BLaER1 (cell line): ENCODE data around the gene GALNT16.

Experiments
- H3K27ac ChIP-seq: shearing (Covaris generic); formaldehyde crosslinking; 2 replicates; pipeline ENCODE4 v1.8.1; 2022
- H3K27me3 ChIP-seq: shearing (Covaris generic); formaldehyde crosslinking; 2 replicates; pipeline ENCODE4 v1.8.1; 2022
- H3K36me3 ChIP-seq: shearing (Covaris generic); formaldehyde crosslinking; 2 replicates; pipeline ENCODE4 v1.8.1; 2022
- H3K4me1 ChIP-seq: shearing (Covaris generic); formaldehyde crosslinking; 2 replicates; pipeline ENCODE4 v1.8.1; 2022
- H3K4me2 ChIP-seq: shearing (Covaris generic); formaldehyde crosslinking; 2 replicates; pipeline ENCODE4 v1.8.1; 2022
- H3K4me3 ChIP-seq: shearing (Covaris generic); formaldehyde crosslinking; 2 replicates; pipeline ENCODE4 v1.8.1; 2022
- H3K9ac ChIP-seq: shearing (Covaris generic); formaldehyde crosslinking; 2 replicates; pipeline ENCODE4 v1.8.1; 2022
- H3K9me3 ChIP-seq: shearing (Covaris generic); formaldehyde crosslinking; 2 replicates; pipeline ENCODE4 v1.8.1; 2022
- H4K20me1 ChIP-seq: shearing (Covaris generic); formaldehyde crosslinking; 2 replicates; pipeline ENCODE4 v1.8.1; 2022
- Cebpa-rat ChIP-seq: shearing (Covaris generic); IDR thresholded peaks from 2 replicates; pipeline ENCODE4 v1.8.1; 2022

GALNT16 gene

GRCh38 chr14:69349091-69349777, 89.3 kb downstream of the GALNT16 start:
- TF ChIP-seq Cebpa-rat: no peak
- H3K27ac ChIP-seq: no peak overlapping the region
- no peak overlapping the region for H3K9ac ChIP-seq
- no peaks in the 10 kb centered on the region for H3K9me3 ChIP-seq
- H3K4me3 ChIP-seq: no peak overlapping the region
- no peaks in the 10 kb centered on the region for H3K27me3 ChIP-seq
- peaks cover 15% of the 10 kb centered on the region for H3K4me1 ChIP-seq
- H4K20me1 ChIP-seq: no peaks in the 10 kb centered on the region
- no peak overlapping the region for H3K4me2 ChIP-seq
- H3K36me3 ChIP-seq: no peaks in the 10 kb centered on the region

GRCh38 chr14:69350892-69351291, 90.9 kb downstream of the GALNT16 start:
- Histone ChIP-seq H3K4me2 (no peak overlapping the region), H3K9me3 (no peaks in the 10 kb centered on the region), H3K4me1 (peaks cover 19% of the 10 kb centered on the region), H4K20me1 (no peaks in the 10 kb centered on the region), H3K9ac (no peak overlapping the region), H3K36me3 (no peaks in the 10 kb centered on the region), H3K27me3 (no peaks in the 10 kb centered on the region), H3K4me3 (no peak overlapping the region), H3K27ac (no peak overlapping the region)
- no peak for TF ChIP-seq Cebpa-rat

DNA sequence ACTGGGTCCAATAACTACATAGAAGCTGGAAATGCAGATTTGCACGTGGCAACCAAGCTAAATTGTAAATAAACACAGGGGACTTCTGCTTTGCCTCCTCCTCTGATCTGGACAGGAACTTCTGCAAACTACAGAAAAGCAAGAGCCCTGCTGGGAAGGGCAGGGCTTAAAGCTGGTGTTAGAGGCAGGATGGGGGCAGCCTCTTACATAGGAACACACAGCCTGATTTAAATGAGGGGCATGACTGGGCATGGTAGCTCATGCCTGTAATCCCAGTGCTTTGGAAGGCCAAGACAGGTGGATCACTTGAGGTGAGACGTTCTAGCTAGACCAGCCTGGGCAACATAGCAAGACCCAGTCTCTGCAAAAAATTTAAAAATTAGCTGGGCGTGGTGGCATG, 91.4 kb downstream of the GALNT16 start:
- no peaks in the 10 kb centered on the region for H3K27me3 ChIP-seq
- H3K27ac ChIP-seq: no peak overlapping the region
- H3K4me2 ChIP-seq: no peak overlapping the region
- no peaks in the 10 kb centered on the region for H4K20me1 ChIP-seq
- H3K9ac ChIP-seq: no peak overlapping the region
- no peaks in the 10 kb centered on the region for H3K36me3 ChIP-seq
- peaks cover 19% of the 10 kb centered on the region for H3K4me1 ChIP-seq
- TF ChIP-seq Cebpa-rat: no peak
- no peak overlapping the region for H3K4me3 ChIP-seq
- H3K9me3 ChIP-seq: no peaks in the 10 kb centered on the region

GRCh38 chr14:69351911-69352310, 92.0 kb downstream of the GALNT16 start:
- H3K27ac ChIP-seq: no peak overlapping the region
- no peak overlapping the region for H3K4me2 ChIP-seq
- no peaks in the 10 kb centered on the region for H3K9me3 ChIP-seq
- H3K36me3 ChIP-seq: no peaks in the 10 kb centered on the region
- peaks cover 19% of the 10 kb centered on the region for H3K4me1 ChIP-seq
- H4K20me1 ChIP-seq: no peaks in the 10 kb centered on the region
- no peak overlapping the region for H3K9ac ChIP-seq
- no peak for TF ChIP-seq Cebpa-rat
- H3K4me3 ChIP-seq: no peak overlapping the region
- H3K27me3 ChIP-seq: no peaks in the 10 kb centered on the region

DNA sequence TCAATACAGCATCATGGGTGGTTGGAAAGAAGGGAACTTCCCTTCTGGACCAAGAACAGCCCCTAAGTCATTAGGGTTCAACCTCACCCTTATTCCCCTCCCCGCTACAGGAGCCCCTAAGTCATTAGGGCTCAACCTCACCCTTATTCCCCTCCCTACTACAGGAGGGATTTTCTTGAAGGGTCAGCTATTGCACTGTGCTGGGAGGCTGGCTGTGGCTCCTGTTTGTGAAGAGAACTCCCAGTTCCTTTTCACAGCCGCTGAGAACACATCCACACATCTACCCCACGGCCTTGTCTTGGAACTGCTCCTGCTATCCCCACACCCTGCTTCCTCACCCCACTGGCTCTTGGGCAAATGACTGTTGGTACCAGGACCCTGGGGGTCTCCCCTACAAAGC, 93.2 kb downstream of the GALNT16 start:
- Histone ChIP-seq H3K27me3 (no peaks in the 10 kb centered on the region), H4K20me1 (no peaks in the 10 kb centered on the region), H3K9me3 (no peaks in the 10 kb centered on the region), H3K4me2 (no peak overlapping the region), H3K9ac (no peak overlapping the region), H3K4me3 (no peak overlapping the region), H3K27ac (no peak overlapping the region), H3K4me1 (peaks cover 22% of the 10 kb centered on the region), H3K36me3 (no peaks in the 10 kb centered on the region)
- no peak for TF ChIP-seq Cebpa-rat

DNA sequence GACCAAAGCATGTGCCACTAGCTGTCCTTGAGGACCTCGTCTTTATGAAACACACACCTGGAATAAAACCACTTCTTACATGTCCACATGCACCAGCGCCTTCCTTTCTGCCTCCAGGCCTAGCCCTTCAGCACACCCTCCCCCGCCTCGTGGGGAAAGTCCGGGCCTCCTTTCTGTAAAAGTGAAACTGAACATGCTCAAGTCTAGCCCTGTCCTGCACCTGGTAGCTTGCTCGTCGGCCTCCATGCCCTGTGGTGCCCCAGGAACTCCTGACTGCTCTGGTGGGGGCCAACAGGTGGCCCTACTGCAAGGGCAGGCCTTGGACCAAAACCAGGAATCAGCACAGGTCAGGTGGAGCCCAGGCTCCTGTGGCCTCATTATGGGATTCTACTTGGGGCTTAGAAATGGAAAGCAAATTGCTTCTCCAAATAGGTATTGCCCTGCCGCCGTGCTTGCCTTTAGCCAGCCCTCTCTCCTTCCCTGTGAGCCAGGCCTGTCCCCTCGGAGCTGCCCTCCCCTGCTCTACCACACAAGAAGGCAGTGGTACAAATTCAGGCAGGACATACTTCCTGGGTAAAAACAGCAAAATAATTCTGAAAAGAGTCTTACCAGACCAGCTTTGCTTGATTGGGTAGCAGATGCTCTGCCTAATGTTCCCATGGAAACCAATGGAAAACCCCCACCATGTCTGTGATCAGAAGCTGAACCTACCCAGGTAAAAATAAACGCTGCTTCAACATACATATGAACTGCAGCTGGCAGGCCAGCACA, 94.6 kb downstream of the GALNT16 start:
- Histone ChIP-seq H3K27ac (peak overlapping the region; percentile 54), H4K20me1 (no peaks in the 10 kb centered on the region), H3K9ac (peak overlapping the region; percentile 11; the same call in 1 of the 2 replicates), H3K4me2 (peak overlapping the region; percentile 64), H3K27me3 (no peaks in the 10 kb centered on the region), H3K36me3 (no peaks in the 10 kb centered on the region), H3K4me3 (no peak overlapping the region), H3K4me1 (peaks cover 29% of the 10 kb centered on the region), H3K9me3 (no peaks in the 10 kb centered on the region)
- TF ChIP-seq Cebpa-rat: no peak

DNA sequence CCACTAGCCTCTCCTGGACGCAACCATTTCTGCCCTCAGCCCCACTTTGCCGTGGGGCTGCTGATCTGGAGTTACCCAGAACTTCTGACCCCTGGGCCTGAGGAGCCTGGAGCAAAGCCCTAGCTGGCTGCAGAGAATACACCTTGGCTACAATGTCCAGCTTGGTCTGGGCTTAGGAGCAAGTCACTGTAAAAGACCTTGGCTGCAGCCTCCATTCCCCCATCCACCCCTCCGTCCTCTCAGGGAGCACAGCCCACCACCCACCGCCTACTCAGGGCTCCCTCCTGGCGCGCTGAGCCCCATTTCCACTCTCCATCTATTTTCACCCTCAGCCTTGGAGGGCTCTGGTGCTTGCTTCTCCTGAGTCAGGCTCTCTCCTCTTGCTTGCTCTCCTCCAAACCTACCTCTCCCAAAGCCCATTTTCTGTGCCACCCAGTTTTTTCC, 95.2 kb downstream of the GALNT16 start:
- Histone ChIP-seq H3K4me1 (peaks cover 29% of the 10 kb centered on the region), H3K9me3 (no peaks in the 10 kb centered on the region), H3K4me3 (no peak overlapping the region), H3K36me3 (no peaks in the 10 kb centered on the region), H3K27ac (peak overlapping the region; percentile 54; the same call in 1 of the 2 replicates), H3K4me2 (peak overlapping the region; percentile 64; the same call in 1 of the 2 replicates), H4K20me1 (no peaks in the 10 kb centered on the region), H3K9ac (no peak overlapping the region), H3K27me3 (no peaks in the 10 kb centered on the region)
- no peak for TF ChIP-seq Cebpa-rat

DNA sequence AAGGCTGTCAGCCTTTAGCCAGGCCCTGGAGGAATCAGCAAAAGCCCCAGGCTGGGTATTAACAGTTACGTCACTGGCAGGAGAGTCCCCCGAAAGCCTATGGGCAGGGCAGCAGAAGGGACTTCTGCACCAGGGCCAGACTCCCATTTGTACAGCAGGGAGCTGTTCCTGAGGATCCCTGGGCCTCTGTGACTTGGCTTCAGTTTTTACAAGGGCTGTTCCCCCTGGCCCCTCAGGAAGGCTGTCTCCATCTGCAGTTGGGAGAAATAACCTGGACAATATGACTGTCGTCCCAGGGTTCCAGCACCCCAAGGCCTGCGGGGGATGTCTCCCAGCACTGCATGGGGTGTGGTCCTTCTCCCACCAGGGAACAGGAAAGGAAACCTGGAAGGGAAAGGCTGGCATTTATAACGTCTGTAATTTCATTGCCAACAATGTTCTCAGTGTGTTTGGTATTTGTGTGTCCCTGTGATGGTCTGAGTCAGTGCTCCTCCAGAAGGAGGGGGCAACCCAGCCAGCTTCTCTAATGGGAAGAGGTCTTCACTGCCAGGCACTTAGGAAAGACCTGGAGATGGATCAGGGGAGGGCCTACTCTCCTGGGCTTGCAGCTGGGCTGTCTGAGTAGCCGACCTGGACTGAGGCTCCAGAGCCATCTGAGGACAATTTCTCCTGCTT, 95.8 kb downstream of the GALNT16 start:
- H3K4me3 ChIP-seq: no peak overlapping the region
- H3K4me1 ChIP-seq: peaks cover 34% of the 10 kb centered on the region
- H3K27me3 ChIP-seq: no peaks in the 10 kb centered on the region
- no peaks in the 10 kb centered on the region for H3K36me3 ChIP-seq
- no peak overlapping the region for H3K9ac ChIP-seq
- TF ChIP-seq Cebpa-rat: no peak
- no peak overlapping the region for H3K4me2 ChIP-seq
- no peaks in the 10 kb centered on the region for H4K20me1 ChIP-seq
- no peaks in the 10 kb centered on the region for H3K9me3 ChIP-seq
- H3K27ac ChIP-seq: no peak overlapping the region

- no peak overlapping the region for H3K27ac ChIP-seq
- no peak overlapping the region for H3K4me2 ChIP-seq
- H3K9ac ChIP-seq: no peak overlapping the region
Measured at GRCh38 chr14:69356903-69357543, 97.1 kb downstream of the GALNT16 start.

More at GRCh38 chr14:69356903-69357543, 97.1 kb downstream of the GALNT16 start:
- Histone ChIP-seq H3K4me3 (no peak overlapping the region), H3K36me3 (no peaks in the 10 kb centered on the region), H3K9me3 (no peaks in the 10 kb centered on the region), H4K20me1 (no peaks in the 10 kb centered on the region), H3K4me1 (peaks cover 36% of the 10 kb centered on the region), H3K27me3 (no peaks in the 10 kb centered on the region)
- no peak for TF ChIP-seq Cebpa-rat
